Erythroblast (primary cell): ENCODE measurements around the gene TMEM169.

Experiments used
- DNase-seq, 2 experiments: peaks; one replicate each; lab custom pipeline; 2025; lab: John Stamatoyannopoulos, UW
- GATA1 ChIP-seq: IDR thresholded peaks from 2 replicates; pipeline ENCODE4 v1.6.1; 2011; ENCODE audit warnings: low read depth, mild to moderate bottlenecking, control low read depth, low read length, moderate library complexity
- POLR2A ChIP-seq: IDR thresholded peaks from 2 replicates; pipeline ENCODE4 v1.6.1; 2011; ENCODE audit warnings: mild to moderate bottlenecking, low read length

Gene TMEM169

DNA sequence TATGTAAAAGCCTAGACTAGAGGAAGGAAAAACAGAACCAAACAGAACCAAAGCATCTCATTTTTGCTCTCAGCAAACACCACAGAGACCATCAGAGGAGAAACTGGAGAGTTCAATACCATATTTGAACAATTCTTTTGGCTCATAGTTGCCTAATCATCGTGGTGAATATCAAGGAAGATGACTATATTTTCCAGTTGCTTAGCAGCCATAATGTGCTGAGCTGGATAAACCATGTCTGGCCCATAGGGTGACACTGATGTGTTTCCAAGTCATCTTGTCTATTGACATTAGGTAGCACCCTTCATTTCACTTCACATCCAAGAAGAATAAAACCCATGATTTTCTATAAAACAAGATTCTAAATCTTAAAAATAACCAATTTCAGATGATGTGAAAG lies 21.5 kb downstream of the TMEM169 start:
- no peak for TF ChIP-seq POLR2A
- no peak for TF ChIP-seq GATA1
- DNase-seq, result peak; percentile 14 to 48

DNA sequence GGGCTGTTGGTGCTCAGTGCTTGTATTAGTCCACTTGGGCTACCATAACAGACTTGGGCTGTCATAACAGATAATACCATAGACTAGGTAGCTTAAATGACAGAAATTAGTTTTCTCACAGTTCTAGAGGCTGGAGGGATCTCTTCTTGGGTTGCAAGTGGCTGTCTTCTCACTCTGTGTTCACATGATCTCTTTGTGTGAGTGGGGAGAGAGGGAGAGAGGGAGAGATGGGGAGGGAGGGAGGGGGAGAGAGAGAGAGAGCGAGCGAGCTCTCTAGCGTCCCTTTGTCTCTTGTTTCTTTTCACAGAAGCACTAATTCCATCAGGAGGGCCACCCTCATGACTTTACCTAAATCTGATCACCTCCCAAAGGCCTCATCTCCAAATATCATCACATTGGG lies 23.0 kb downstream of the TMEM169 start:
- no peak for DNase-seq
- TF ChIP-seq POLR2A (no peak), GATA1 (no peak)

DNA sequence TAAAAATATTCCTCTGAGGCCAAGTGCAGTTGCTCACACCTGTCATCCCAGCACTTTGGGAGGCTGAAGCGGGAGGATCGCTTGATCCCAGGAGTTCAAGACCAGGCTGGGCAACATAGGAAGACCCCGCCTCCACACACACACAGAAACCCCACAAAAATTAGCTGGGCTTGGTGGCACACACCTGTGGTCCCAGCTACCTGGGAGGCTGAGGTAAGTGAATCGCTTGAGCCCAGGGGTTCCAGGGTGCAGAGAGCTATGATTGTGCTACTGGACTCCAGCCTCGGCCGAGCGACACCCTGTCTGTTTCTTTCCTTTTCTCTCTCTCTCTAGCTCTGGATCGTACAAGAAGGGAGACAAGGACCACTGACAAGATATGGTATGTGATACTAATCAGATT lies 25.6 kb downstream of the TMEM169 start:
- TF ChIP-seq GATA1 (no peak), POLR2A (no peak)
- no peak for DNase-seq

DNA sequence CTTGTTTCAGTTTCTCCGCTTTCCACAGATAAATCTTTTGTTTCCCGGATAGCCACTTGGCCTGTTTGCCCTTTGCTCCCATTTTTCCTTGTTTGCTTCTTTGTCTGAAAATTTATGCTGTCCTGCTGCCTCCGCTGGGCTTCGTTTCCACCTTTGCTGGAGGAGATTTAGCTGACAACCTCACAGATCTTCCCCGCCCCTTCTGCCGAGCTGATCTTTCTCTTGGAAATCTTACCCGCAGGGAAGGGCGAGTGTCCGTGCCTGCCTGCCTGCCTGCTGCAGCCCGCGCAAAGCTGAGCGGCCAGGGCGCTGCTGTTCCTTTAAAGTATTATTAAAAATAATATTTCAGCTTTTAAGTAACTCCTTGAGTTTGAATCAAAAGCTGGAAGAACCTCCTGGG lies 26.0 kb downstream of the TMEM169 start:
- TF ChIP-seq GATA1 (no peak), POLR2A (no peak)
- no peak for DNase-seq

DNA sequence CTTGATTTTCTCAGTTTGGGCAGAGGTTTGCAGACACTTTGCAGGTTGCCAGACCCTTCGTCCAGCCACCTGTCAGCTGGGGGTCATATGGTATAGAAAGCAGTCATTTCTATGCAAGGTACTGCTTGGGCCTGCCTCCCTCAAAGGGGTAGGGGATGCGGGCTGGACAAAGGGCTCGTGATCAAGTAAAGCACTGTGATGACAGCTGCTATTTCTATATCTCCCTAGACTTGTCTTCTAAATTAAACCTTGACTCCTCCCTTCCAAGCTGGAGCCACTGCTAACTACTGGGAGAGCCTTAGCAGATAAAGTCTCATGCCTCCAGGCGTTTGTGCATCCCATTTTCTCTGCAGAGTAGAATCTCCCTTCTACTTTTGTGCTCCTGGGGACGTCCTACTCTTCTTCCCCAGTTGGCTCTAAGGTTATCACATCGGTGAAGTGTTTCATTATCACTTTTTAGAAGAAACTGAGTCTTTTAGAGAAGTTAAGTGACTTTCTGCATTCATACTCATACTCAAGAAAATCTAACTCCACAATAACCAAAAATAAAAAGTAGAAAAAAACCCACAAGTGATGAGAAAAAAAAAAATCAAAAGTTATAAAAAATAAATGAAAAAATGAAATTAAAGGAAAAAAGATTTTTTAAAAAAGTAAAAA lies 26.7 kb downstream of the TMEM169 start:
- DNase-seq, result peak; percentile 28 to 47
- no peak for TF ChIP-seq GATA1
- TF ChIP-seq POLR2A, result no peak

DNA sequence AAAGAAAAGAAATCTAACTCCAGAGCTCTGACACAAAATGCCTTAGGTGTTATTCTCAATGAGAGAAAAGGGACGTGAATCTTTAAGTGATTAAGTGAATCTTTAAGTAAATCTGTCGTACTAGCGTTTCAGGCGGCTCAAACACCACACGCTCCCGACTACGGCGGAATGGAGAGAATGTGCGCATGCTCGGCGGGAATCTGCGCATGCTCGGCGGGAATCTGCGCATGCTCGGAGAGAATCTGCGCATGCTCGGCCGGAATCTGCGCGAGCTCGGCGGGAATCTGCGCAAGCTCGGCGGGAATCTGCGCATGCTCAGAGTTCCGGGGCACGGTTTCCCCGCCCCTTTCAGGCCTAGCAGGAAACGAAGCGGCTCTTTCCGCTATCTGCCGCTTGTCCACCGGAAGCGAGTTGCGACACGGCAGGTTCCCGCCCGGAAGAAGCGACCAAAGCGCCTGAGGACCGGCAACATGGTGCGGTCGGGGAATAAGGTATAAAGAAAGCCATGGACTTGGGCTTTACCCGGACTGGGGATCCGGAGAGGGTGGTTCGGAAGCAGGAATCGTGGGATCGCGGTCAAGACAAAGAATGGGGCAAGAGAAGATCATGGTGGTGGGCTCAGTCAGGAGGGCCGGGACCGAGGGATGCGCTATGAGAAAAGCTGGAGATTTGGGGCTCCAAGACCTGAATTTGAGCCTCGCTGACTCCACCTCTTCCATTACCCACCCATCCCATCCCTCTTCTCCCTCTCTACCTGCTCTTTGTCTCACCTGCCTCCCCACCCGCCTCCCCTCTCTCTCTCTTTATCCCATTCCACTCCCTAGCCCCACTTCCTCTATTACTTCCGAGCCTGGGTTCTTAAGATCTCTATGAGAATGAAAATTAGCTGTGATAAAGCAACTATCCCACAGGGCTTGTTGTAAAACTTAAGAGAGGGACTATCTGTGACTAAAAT lies 27.5 kb downstream of the TMEM169 start, which contains the start of gene XRCC5:
TSS of gene XRCC5 (plus strand) at position 382 of the 955 bp plus-strand sequence. CDS start at position 471, 89 bp downstream.
- no peak for TF ChIP-seq GATA1
- TF ChIP-seq POLR2A, result peak; percentile 89
- peak; percentile 99 to 100 for DNase-seq

DNA sequence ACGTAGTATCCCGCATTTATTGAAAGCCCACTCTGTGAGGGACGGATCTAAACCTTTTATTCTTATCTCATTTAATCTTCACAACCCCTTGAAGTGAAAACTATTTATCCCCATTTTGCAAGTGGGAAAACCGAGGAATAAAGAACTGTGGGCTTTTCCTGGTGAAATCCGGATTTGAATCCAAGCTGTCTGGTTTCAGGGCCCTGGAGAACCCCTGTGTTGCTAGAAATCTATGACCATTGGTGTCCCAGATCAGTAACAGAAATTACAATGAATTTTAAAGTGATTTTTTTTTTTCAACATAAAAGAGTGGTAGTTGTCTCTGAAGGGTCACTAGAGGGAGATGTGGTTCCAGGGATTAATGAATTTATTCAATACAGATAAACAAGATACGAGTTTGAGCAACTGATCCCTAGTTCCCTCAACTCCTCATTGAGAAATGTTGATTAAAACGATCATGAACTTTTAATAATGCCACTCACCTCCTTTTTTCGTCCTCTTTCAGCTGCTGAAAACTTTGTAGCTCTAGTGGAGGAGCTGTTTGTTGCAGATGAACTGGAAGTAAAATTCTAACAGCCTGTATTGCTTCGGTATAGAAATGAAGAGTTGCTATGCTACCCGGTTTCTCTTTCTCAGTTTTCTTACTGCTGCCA lies 28.4 kb downstream of the TMEM169 start:
- DNase-seq, result peak; percentile 67 to 72
- TF ChIP-seq POLR2A (no peak), GATA1 (no peak)

DNA sequence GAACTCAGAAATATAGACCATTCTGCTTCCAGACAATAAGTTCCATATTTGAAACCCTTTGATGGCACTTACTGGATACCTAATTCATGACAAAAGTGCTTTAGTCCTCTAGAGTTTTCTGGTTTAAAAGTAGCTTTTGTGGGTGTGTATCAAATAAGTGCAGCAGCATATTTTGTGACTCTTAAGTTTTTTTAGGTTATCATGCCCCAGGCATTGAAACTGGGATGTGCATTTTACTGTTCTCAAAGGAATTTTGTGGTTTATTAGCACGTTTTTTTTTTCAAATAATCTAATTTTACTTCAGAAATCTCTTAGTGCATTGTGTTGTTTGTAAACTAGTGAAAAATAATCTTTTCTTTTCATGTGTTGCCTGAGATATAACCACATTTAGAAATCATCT lies 28.9 kb downstream of the TMEM169 start:
- TF ChIP-seq GATA1, result no peak
- no peak for TF ChIP-seq POLR2A
- no peak for DNase-seq

DNA sequence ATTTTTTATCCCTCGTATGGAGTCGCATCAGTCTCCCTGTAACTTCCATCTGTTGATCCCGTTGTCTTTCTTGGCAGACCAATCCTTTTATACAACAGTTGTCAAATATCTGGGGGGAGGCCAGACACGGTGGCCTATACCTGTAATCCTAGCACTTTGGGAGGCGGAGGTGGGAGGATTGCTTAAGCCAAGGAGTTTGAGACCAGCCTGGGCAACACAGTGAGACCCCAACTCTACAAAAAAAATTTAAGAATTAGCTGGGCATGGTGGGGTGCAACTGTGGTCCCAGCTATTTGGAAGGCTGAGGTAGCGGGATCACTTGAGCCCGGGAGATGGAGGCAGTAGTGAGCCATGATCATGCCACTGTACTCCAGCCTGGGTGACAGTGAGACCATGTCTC lies 29.4 kb downstream of the TMEM169 start:
- TF ChIP-seq POLR2A (no peak), GATA1 (no peak)
- no peak for DNase-seq

DNA sequence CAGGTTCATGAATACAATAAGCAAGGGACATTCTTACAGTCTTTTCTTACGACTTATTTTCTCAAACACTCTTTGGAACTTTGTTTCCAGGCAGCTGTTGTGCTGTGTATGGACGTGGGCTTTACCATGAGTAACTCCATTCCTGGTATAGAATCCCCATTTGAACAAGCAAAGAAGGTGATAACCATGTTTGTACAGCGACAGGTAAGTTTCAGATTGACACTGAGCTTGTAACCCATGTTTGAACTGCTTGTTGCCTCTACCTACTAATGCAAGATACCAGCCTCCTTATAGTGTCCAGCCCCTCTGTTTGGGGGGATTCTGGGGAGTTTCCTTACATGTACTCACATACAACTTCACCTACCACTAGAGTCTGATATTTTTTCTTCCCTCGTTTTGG lies 31.2 kb downstream of the TMEM169 start:
- TF ChIP-seq POLR2A, result no peak
- no peak for TF ChIP-seq GATA1
- no peak for DNase-seq

DNA sequence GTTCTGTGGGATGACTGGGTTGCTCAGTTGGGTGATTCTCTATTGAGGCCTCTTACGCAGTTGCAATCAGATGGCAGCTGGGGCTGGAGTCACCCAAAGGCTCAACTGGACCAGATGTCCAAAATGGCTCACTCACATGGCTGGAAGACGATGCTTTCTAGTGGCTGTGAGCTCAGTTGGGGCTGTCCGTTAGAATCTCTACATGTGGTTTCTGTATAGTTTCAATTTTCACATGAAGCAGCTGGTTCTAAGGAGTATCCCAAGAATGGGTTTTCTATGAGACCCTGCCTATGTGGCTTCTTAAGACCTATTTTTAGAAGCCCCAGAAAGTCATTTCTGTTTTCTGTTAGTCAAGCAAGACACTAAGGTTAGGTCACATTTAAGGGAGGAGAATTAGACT lies 31.9 kb downstream of the TMEM169 start:
- TF ChIP-seq POLR2A, result no peak
- TF ChIP-seq GATA1, result no peak
- DNase-seq, result no peak

DNA sequence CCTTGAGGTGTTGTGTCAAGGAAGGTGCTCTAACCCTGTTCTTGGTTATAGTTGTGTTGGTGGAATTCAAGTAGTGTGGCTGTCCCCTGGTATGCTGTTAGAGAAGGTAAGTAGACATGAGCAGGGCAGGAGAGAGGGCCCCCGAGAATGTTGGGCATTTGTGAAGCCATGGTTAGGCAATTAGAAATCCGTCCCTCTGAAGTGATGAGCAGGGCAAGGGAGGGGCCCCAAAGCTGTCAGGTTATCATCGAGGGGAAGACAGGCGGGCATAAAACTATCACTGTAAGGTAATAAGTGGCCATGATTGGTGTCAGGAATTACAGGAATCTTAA lies 32.6 kb downstream of the TMEM169 start:
- DNase-seq, result no peak
- TF ChIP-seq POLR2A, result no peak
- no peak for TF ChIP-seq GATA1

DNA sequence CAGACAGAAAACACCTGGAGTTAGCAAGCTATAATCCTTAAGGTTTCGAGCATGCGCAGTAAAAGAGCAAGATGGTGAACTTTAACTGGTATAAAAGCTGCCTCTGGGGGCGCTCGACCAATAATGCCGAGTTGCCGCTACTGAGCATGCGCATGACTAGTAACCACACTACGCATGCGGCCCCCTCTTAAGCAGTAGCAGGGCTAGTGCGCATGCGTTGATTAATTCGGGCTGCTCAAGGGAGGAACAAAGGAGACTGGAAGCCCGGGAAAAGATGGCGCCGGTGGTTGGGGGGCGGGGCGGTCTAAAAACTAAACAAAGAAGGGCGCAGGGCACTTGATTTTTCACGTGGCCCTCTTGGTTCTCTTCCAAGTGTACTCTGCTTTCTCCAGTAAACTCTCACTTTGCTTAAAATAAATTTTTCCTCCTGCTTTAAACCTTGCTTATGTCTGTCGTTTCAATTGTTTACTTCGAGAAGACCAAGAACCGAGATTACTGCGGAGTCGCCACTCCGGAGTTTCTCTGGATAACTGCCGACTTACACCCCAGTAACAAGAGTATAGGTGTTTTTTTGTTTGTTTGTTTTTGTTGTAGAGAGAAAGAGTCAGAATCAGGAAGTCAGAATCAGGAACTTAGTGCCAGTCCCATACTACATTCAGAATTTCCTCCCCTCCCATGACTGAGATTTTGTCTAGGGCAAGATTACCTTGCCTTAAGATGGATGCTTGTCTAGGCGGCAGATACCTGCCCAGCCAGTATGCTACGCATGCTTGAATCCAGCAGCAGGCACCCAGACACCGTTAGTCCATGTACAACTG lies 33.2 kb downstream of the TMEM169 start:
- peak; percentile 99 for DNase-seq
- TF ChIP-seq POLR2A (peak; percentile 55), GATA1 (no peak)
